Esophagus squamous epithelium (tissue), 5 donors: ENCODE data around the gene FOXB2. TPM values are rescaled to one million over a fixed set of nuclear protein-coding genes. Genes with fewer than 3 reads are reported as not detected.

Experiments used
- DNase-seq: peaks from one replicate; lab custom pipeline; 2025; lab: John Stamatoyannopoulos, UW
- H3K27ac ChIP-seq, 4 donors: fragments of 200-600 bp; sonication (generic); one replicate each; pipeline ENCODE4 v1.5.1; 2016 to 2019; ENCODE audit warnings: mild to moderate bottlenecking in 1 of 4
- H3K27me3 ChIP-seq, 4 donors: fragments of 200-600 bp; sonication (generic); 1 replicate in 3 of 4; 2 replicates in 1 of 4; pipeline versions ENCODE4 v1.5.1 to v1.6.0; 2017 to 2021; ENCODE audit warnings: antibody characterized with exemption in 1 of 4
- H3K36me3 ChIP-seq, 3 donors: fragments of 200-600 bp; sonication (generic); one replicate each; pipeline ENCODE4 v1.5.1; 2016 to 2019
- H3K4me1 ChIP-seq, 3 donors: fragments of 200-600 bp; sonication (generic); one replicate each; pipeline ENCODE4 v1.5.1; 2017 to 2019
- H3K4me3 ChIP-seq, 4 donors: fragments of 200-600 bp; sonication (generic); 1 replicate in 3 of 4; 2 replicates in 1 of 4; pipeline ENCODE4 v1.5.1; 2016 to 2019; ENCODE audit warnings: mild to moderate bottlenecking in 2 of 4, moderate library complexity in 1 of 4
- H3K9me3 ChIP-seq, 3 donors: fragments of 200-600 bp; sonication (generic); one replicate each; pipeline ENCODE4 v1.5.1; 2016 to 2019
- CTCF ChIP-seq, 6 experiments: fragments of 450-650 bp in 4 of 6; fragments of 200-600 bp in 2 of 6; sonication (generic) in 2 of 6; IDR thresholded peaks; one replicate each; pipeline ENCODE4 v1.5.1; 2016 to 2019; ENCODE audit warnings: antibody characterized with exemption in 6 of 6, mild to moderate bottlenecking in 4 of 6, moderate library complexity in 4 of 6
- POLR2A ChIP-seq, 4 donors: fragments of 450-650 bp; IDR thresholded peaks; one replicate each; pipeline ENCODE4 v1.6.1; 2017; ENCODE audit warnings: antibody characterized with exemption in 4 of 4, mild to moderate bottlenecking in 4 of 4, moderate library complexity in 3 of 4
- WGBS, 2 donors: methylation state at CpG; one replicate each; pipeline ENCODE4 v1.1.5; 2018; 5-methylcytosine and 5-hydroxymethylcytosine counted together
- intact Hi-C: fragments of 100-400 bp; cut with DNase I; formaldehyde crosslinking; loops from one replicate; pipeline ENCODE4 v1.15.0; 2022
- total RNA-seq, 4 donors: library from RNA; depleted of rRNA; stranded (reverse); fragments of >200 nt; gene quantifications; one replicate each; pipeline ENCODE4 v1.1.0, GENCODE V29; 2016
- donor health status: DM: yes; HTN: yes; CAD: no.

The FOXB2 gene
- total RNA-seq, 4 donors from 2014 or later: not detected

- Histone ChIP-seq H3K9me3 (no peaks in the 10 kb centered on the region), H3K4me3 (no peak overlapping the region), H3K36me3 (no peaks in the 10 kb centered on the region), H3K4me1 (no peaks in the 10 kb centered on the region), H3K27ac (no peak overlapping the region), H3K27me3 (peaks cover 0 to 33% (median 0%) of the 10 kb centered on the region in 4 donors)
- no peak for DNase-seq
- WGBS, 2 donors: 85 to 95% methylated on average over 3 of the region's 3 CpGs
- intact Hi-C loops: loop anchor here (10.0 kb wide), 1 partner anchor 184 kb away; no protein-coding TSS in a partner anchor
- TF ChIP-seq POLR2A (IDR thresholded peaks at IDR 0.05): no peak
- TF ChIP-seq CTCF (IDR thresholded peaks at IDR 0.05): no peak
Measured at GRCh38 chr9:76999261-76999660, 20.2 kb upstream of the FOXB2 start.

GRCh38 chr9:77000330-77000729 is 19.1 kb upstream of the FOXB2 start:
- 72 to 74% methylated on average over 4 to 6 of the region's 6 CpGs for WGBS, 2 donors
- intact Hi-C loops: no loop called here
- TF ChIP-seq POLR2A (IDR thresholded peaks at IDR 0.05) (no peak), CTCF (IDR thresholded peaks at IDR 0.05) (no peak)

GRCh38 chr9:77003366-77003765 is 16.1 kb upstream of the FOXB2 start:
- intact Hi-C loops: no loop called here
- Histone ChIP-seq H3K36me3 (no peaks in the 10 kb centered on the region), H3K27ac (no peak overlapping the region), H3K9me3 (no peaks in the 10 kb centered on the region), H3K4me3 (no peak overlapping the region), H3K4me1 (no peaks in the 10 kb centered on the region), H3K27me3 (peaks cover 0 to 52% (median 0%) of the 10 kb centered on the region in 4 donors)
- no peak for DNase-seq
- TF ChIP-seq CTCF (IDR thresholded peaks at IDR 0.05) (no peak), POLR2A (IDR thresholded peaks at IDR 0.05) (no peak)
- WGBS, 2 donors: 82 to 97% methylated on average over 3 of the region's 3 CpGs

More at GRCh38 chr9:77000330-77000729, 19.1 kb upstream of the FOXB2 start:
- no peaks in the 10 kb centered on the region for H3K9me3 ChIP-seq
- peaks cover 0 to 33% (median 0%) of the 10 kb centered on the region in 4 donors for H3K27me3 ChIP-seq
- no peaks in the 10 kb centered on the region for H3K4me1 ChIP-seq
- no peak overlapping the region for H3K27ac ChIP-seq
- H3K36me3 ChIP-seq: no peaks in the 10 kb centered on the region
- H3K4me3 ChIP-seq: no peak overlapping the region
- no peak for DNase-seq

- Histone ChIP-seq H3K4me3 (no peak overlapping the region), H3K36me3 (no peaks in the 10 kb centered on the region), H3K27ac (no peak overlapping the region), H3K27me3 (peaks cover 0 to 61% (median 0%) of the 10 kb centered on the region in 4 donors), H3K9me3 (no peaks in the 10 kb centered on the region), H3K4me1 (no peaks in the 10 kb centered on the region)
- DNase-seq: no peak
- intact Hi-C loops: no loop called here
- WGBS, 2 donors: 78 to 87% methylated on average over 3 to 4 of the region's 4 CpGs
- TF ChIP-seq CTCF (IDR thresholded peaks at IDR 0.05) (no peak), POLR2A (IDR thresholded peaks at IDR 0.05) (no peak)
Measured at GRCh38 chr9:77005216-77005615, 14.2 kb upstream of the FOXB2 start.

- H3K4me1 ChIP-seq: peaks cover 4 to 28% (median 12%) of the 10 kb centered on the region in 3 donors
- no peak overlapping the region for H3K27ac ChIP-seq
- no peak overlapping the region for H3K4me3 ChIP-seq
- H3K9me3 ChIP-seq: no peaks in the 10 kb centered on the region
- no peak for DNase-seq
- TF ChIP-seq CTCF (IDR thresholded peaks at IDR 0.05) (no peak), POLR2A (IDR thresholded peaks at IDR 0.05) (no peak)
- no peaks in the 10 kb centered on the region for H3K36me3 ChIP-seq
- 44 to 46% methylated on average over 5 of the region's 5 CpGs for whole genome bisulfite sequencing, 2 donors
- intact Hi-C loops: no loop called here
- H3K27me3 ChIP-seq: peaks cover 8 to 91% (median 34%) of the 10 kb centered on the region in 4 donors
Measured at GRCh38 chr9:77010527-77010926, 8.9 kb upstream of the FOXB2 start.
